Smooth muscle cell (in vitro differentiated cells): ENCODE results near the gene TRPM2. TPM values are rescaled to one million over a fixed set of nuclear protein-coding genes. Genes with fewer than 3 reads are reported as not detected.

Source experiments
- DNase-seq: peaks from one replicate; lab custom pipeline; 2025; ENCODE audit not compliant: unreplicated experiment; lab: John Stamatoyannopoulos, UW
- H2AFZ ChIP-seq: fragments of 200-600 bp; sonication (generic); 2 replicates; pipeline ENCODE4 v1.6.0; 2016; ENCODE audit warnings: antibody characterized with exemption, low read depth, mild to moderate bottlenecking
- H3F3A ChIP-seq: fragments of 200-600 bp; sonication (generic); 2 replicates; pipeline ENCODE4 v1.6.0; 2017; ENCODE audit warnings: antibody characterized with exemption, low read depth
- H3K27ac ChIP-seq: fragments of 200-600 bp; sonication (generic); 2 replicates; pipeline ENCODE4 v1.5.1; 2016; ENCODE audit warnings: low read depth, mild to moderate bottlenecking
- H3K27me3 ChIP-seq: fragments of 200-600 bp; sonication (generic); 2 replicates; pipeline ENCODE4 v1.6.1; 2016; ENCODE audit warnings: low read depth, mild to moderate bottlenecking
- H3K36me3 ChIP-seq: fragments of 200-600 bp; sonication (generic); 2 replicates; pipeline ENCODE4 v1.5.1; 2016; ENCODE audit warnings: low read depth
- H3K4me1 ChIP-seq: fragments of 200-600 bp; sonication (generic); 2 replicates; pipeline ENCODE4 v1.5.1; 2016; ENCODE audit warnings: low read depth
- H3K4me2 ChIP-seq: fragments of 200-600 bp; sonication (generic); 2 replicates; pipeline ENCODE4 v1.6.0; 2016; ENCODE audit warnings: mild to moderate bottlenecking
- H3K4me3 ChIP-seq: fragments of 200-600 bp; sonication (generic); 2 replicates; pipeline ENCODE4 v1.5.1; 2016; ENCODE audit warnings: mild to moderate bottlenecking
- H3K79me2 ChIP-seq: fragments of 200-600 bp; sonication (generic); 2 replicates; pipeline ENCODE4 v1.6.0; 2016; ENCODE audit warnings: low read depth, mild to moderate bottlenecking
- H3K9ac ChIP-seq: fragments of 200-600 bp; sonication (generic); 2 replicates; pipeline ENCODE4 v1.6.0; 2016; ENCODE audit warnings: low read depth
- H3K9me3 ChIP-seq: fragments of 200-600 bp; sonication (generic); replicated peaks from 2 replicates; pipeline ENCODE4 v1.5.1; 2016; ENCODE audit warnings: low read depth
- H4K20me1 ChIP-seq: fragments of 200-600 bp; sonication (generic); 2 replicates; pipeline ENCODE4 v1.6.0; 2016; ENCODE audit warnings: low read depth
- WGBS: methylation state at CpG from one replicate; pipeline ENCODE4 v1.1.7; 2016; ENCODE audit warnings: low lambda C conversion rate; 5-methylcytosine and 5-hydroxymethylcytosine counted together
- polyA plus RNA-seq: library from polyadenylated mRNA; unstranded; fragments of >200 nt; fragmentation: Nextera tagmentation; extraction: Ambion mirVana; gene quantifications from 2 replicates; pipeline ENCODE4 v1.2.1, GENCODE V29; 2016
- total RNA-seq: library from RNA; depleted of rRNA; stranded (reverse); fragments of >200 nt; gene quantifications from 2 replicates; pipeline ENCODE4 v1.2.3, GENCODE V29; 2014
- TF ChIP-seq, protein P1 (sequence below): fragments of 200-600 bp; sonication (generic); IDR thresholded peaks from 2 replicates; pipeline ENCODE4 v1.5.1; 2017; ENCODE audit warnings: borderline replicate concordance, mild to moderate bottlenecking, antibody characterized with exemption; ENCODE audit not compliant: insufficient read depth, poor library complexity, severe bottlenecking

TRPM2 gene
- total and polyA plus RNA-seq, 2 experiments from 2014 or later, result 0.31 TPM; not detected in 1

- no peaks in the 10 kb centered on the region for H3K4me1 ChIP-seq
- H3K9me3 ChIP-seq, result no peaks in the 10 kb centered on the region
- H3F3A ChIP-seq, result no peaks in the 10 kb centered on the region
- DNase-seq, result no peak
- no peak overlapping the region for H3K4me2 ChIP-seq
- H3K79me2 ChIP-seq, result peaks cover 4% of the 10 kb centered on the region
- TF ChIP-seq, protein P1, sequence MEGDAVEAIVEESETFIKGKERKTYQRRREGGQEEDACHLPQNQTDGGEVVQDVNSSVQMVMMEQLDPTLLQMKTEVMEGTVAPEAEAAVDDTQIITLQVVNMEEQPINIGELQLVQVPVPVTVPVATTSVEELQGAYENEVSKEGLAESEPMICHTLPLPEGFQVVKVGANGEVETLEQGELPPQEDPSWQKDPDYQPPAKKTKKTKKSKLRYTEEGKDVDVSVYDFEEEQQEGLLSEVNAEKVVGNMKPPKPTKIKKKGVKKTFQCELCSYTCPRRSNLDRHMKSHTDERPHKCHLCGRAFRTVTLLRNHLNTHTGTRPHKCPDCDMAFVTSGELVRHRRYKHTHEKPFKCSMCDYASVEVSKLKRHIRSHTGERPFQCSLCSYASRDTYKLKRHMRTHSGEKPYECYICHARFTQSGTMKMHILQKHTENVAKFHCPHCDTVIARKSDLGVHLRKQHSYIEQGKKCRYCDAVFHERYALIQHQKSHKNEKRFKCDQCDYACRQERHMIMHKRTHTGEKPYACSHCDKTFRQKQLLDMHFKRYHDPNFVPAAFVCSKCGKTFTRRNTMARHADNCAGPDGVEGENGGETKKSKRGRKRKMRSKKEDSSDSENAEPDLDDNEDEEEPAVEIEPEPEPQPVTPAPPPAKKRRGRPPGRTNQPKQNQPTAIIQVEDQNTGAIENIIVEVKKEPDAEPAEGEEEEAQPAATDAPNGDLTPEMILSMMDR, result no peak
- H3K36me3 ChIP-seq, result no peaks in the 10 kb centered on the region
- H3K27ac ChIP-seq, result no peak overlapping the region
- WGBS, result 97% methylated on average over 21 of the region's 22 CpGs
- peaks cover 46% of the 10 kb centered on the region for H4K20me1 ChIP-seq
- no peaks in the 10 kb centered on the region for H3K27me3 ChIP-seq
- H3K9ac ChIP-seq, result no peak overlapping the region
- no peak overlapping the region for H3K4me3 ChIP-seq
- H2AFZ ChIP-seq, result no peak overlapping the region
These were observed 41.3 kb upstream of the TRPM2 start for GRCh38 chr21:44312089-44312488.

- H3K27ac ChIP-seq, result no peak overlapping the region
- H3K4me1 ChIP-seq, result no peaks in the 10 kb centered on the region
- no peak overlapping the region for H3K4me3 ChIP-seq
- TF ChIP-seq, protein P1, result no peak
- peaks cover 40% of the 10 kb centered on the region for H4K20me1 ChIP-seq
- H3K79me2 ChIP-seq, result no peaks in the 10 kb centered on the region
- H3K9ac ChIP-seq, result no peak overlapping the region
- H3K36me3 ChIP-seq, result no peaks in the 10 kb centered on the region
- 96% methylated on average over 19 of the region's 19 CpGs for WGBS
- no peak overlapping the region for H2AFZ ChIP-seq
- no peaks in the 10 kb centered on the region for H3F3A ChIP-seq
- H3K9me3 ChIP-seq, result no peaks in the 10 kb centered on the region
- no peak for DNase-seq
- H3K27me3 ChIP-seq, result no peaks in the 10 kb centered on the region
- no peak overlapping the region for H3K4me2 ChIP-seq
These were observed 40.7 kb upstream of the TRPM2 start for GRCh38 chr21:44312716-44313115.

DNA sequence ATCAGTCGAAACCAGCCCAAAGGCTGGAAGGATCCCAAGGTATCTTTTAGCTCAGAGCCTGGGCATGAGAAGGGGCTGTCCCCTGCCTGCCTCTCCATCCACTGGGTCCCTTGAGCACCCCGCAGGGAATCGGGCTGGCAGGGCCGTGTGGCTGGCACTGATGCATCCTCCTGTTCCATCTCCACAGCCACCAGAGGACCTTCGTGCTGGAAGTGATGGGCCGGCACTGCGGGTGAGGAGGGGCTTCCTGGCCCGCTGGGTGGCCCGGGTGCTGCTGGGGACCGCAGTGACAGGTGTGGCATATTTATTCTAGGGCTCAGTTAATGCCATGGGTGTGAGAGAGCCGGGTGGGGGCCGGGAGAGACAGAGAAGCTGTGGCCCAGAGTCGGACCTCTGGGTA lies 40.0 kb upstream of the TRPM2 start:
- 96% methylated on average over 13 of the region's 13 CpGs for WGBS

DNA sequence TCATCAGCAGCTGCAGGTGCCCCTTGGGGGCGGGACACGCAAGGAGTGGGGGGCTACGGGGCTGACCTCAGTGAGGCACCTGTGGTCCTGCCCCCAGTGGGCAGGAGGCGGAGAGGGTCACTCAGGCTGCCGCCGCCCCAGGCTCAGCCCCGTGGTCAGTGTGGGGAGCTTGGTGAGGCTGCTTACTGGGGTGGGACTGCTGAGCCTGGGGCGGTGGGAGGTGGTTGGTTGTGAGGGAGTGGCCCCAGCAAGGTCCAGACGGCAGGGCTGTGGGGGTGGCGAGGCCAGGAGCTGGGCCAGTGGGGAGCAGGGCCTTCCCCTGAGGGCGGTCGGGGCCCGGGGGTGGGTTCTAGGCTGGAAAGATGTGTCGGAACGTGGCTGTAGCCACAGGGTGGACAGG lies 39.3 kb upstream of the TRPM2 start:
- TF ChIP-seq, protein P1, result no peak
- H3K79me2 ChIP-seq, result no peaks in the 10 kb centered on the region
- H4K20me1 ChIP-seq, result peaks cover 27% of the 10 kb centered on the region
- no peak overlapping the region for H2AFZ ChIP-seq
- no peak overlapping the region for H3K9ac ChIP-seq
- no peaks in the 10 kb centered on the region for H3F3A ChIP-seq
- no peak overlapping the region for H3K4me2 ChIP-seq
- H3K27ac ChIP-seq, result no peak overlapping the region
- 93% methylated on average over 10 of the region's 15 CpGs for WGBS
- DNase-seq, result no peak
- no peaks in the 10 kb centered on the region for H3K27me3 ChIP-seq
- H3K36me3 ChIP-seq, result no peaks in the 10 kb centered on the region
- no peaks in the 10 kb centered on the region for H3K4me1 ChIP-seq
- H3K4me3 ChIP-seq, result no peak overlapping the region
- H3K9me3 ChIP-seq, result no peaks in the 10 kb centered on the region

More for the DNA sequence above, 40.0 kb upstream of the TRPM2 start:
- Histone ChIP-seq H3K79me2 (no peaks in the 10 kb centered on the region), H3K27me3 (no peaks in the 10 kb centered on the region), H3K4me3 (no peak overlapping the region), H2AFZ (no peak overlapping the region), H3K4me1 (no peaks in the 10 kb centered on the region), H3K27ac (no peak overlapping the region), H3K9me3 (no peaks in the 10 kb centered on the region), H3F3A (no peaks in the 10 kb centered on the region), H3K36me3 (no peaks in the 10 kb centered on the region), H3K4me2 (no peak overlapping the region), H4K20me1 (peaks cover 34% of the 10 kb centered on the region), H3K9ac (no peak overlapping the region)
- DNase-seq, result no peak
- TF ChIP-seq, protein P1, result no peak
